KMS-11 (cell line): ENCODE measurements around the gene KIF6.

Experiments
- H2AFZ ChIP-seq: fragments of 200-600 bp; sonication (generic); 2 replicates; pipeline ENCODE4 v1.6.1; 2016; ENCODE audit warnings: antibody characterized with exemption, mixed run types, low read depth
- H3K27ac ChIP-seq: fragments of 200-600 bp; sonication (generic); 2 replicates; pipeline ENCODE4 v1.6.1; 2016; ENCODE audit warnings: mild to moderate bottlenecking, mixed run types
- H3K27me3 ChIP-seq: fragments of 200-600 bp; sonication (generic); 2 replicates; pipeline ENCODE4 v1.6.1; 2017; ENCODE audit warnings: mild to moderate bottlenecking, low read depth, mixed run types, moderate library complexity; ENCODE audit not compliant: insufficient read depth
- H3K36me3 ChIP-seq: fragments of 200-600 bp; sonication (generic); 2 replicates; pipeline ENCODE4 v1.6.1; 2017; ENCODE audit warnings: mild to moderate bottlenecking, mixed run types; ENCODE audit not compliant: insufficient read depth
- H3K4me1 ChIP-seq: fragments of 200-600 bp; sonication (generic); 2 replicates; pipeline ENCODE4 v1.6.1; 2016; ENCODE audit warnings: mild to moderate bottlenecking, low read depth, mixed run types; ENCODE audit not compliant: poor library complexity, severe bottlenecking
- H3K4me2 ChIP-seq: fragments of 200-600 bp; sonication (generic); 2 replicates; pipeline ENCODE4 v1.7.0; 2016; ENCODE audit warnings: mild to moderate bottlenecking, mixed run types
- H3K4me3 ChIP-seq: fragments of 200-600 bp; sonication (generic); IDR thresholded peaks from 2 replicates; pipeline ENCODE4 v1.6.1; 2017; ENCODE audit warnings: low read depth, low read length, mixed read lengths; ENCODE audit not compliant: insufficient read depth
- H3K79me2 ChIP-seq: fragments of 200-600 bp; sonication (generic); 2 replicates; pipeline ENCODE4 v1.6.1; 2016; ENCODE audit warnings: low read depth, mixed run types; ENCODE audit not compliant: insufficient read depth
- H3K9ac ChIP-seq: fragments of 200-600 bp; sonication (generic); 2 replicates; pipeline ENCODE4 v1.6.1; 2016; ENCODE audit warnings: mild to moderate bottlenecking, mixed run types
- H4K20me1 ChIP-seq: fragments of 200-600 bp; sonication (generic); 2 replicates; pipeline ENCODE4 v1.6.1; 2016; ENCODE audit warnings: mild to moderate bottlenecking, mixed run types; ENCODE audit not compliant: insufficient read depth
- TF ChIP-seq, protein P1 (sequence below): fragments of 200-600 bp; sonication (generic); conservative IDR thresholded peaks from 2 replicates; pipeline ENCODE4 v1.6.1; 2017; ENCODE audit warnings: low read depth, mild to moderate bottlenecking, antibody characterized with exemption, low read length, moderate library complexity, mixed read lengths

KIF6 gene

DNA sequence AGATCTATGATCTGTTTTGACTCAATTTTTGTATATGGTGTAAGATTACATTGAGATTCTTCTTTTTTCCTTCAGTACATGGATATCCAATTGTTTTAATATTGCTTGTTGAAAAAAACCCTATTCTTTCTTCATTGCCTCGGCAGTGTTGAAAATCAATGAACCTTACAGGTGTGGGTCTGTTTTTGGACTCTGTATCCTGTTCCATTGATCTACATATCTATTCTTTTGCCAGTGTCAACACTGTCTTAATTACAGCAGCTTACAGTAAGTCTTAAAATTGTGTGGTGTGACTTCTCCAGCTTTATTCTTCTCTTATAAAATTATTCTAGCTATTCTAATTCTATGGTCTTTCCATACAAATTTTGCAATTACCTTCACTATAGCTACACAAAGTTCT is 320.9 kb downstream of the KIF6 start:
- no peaks in the 10 kb centered on the region for H3K36me3 ChIP-seq
- H3K9ac ChIP-seq = no peak overlapping the region
- H3K4me2 ChIP-seq = no peak overlapping the region
- H2AFZ ChIP-seq = no peak overlapping the region
- H4K20me1 ChIP-seq = no peaks in the 10 kb centered on the region
- no peaks in the 10 kb centered on the region for H3K79me2 ChIP-seq
- H3K4me3 ChIP-seq = no peak overlapping the region
- no peak overlapping the region for H3K27ac ChIP-seq
- H3K4me1 ChIP-seq = no peaks in the 10 kb centered on the region
- TF ChIP-seq, protein P1, sequence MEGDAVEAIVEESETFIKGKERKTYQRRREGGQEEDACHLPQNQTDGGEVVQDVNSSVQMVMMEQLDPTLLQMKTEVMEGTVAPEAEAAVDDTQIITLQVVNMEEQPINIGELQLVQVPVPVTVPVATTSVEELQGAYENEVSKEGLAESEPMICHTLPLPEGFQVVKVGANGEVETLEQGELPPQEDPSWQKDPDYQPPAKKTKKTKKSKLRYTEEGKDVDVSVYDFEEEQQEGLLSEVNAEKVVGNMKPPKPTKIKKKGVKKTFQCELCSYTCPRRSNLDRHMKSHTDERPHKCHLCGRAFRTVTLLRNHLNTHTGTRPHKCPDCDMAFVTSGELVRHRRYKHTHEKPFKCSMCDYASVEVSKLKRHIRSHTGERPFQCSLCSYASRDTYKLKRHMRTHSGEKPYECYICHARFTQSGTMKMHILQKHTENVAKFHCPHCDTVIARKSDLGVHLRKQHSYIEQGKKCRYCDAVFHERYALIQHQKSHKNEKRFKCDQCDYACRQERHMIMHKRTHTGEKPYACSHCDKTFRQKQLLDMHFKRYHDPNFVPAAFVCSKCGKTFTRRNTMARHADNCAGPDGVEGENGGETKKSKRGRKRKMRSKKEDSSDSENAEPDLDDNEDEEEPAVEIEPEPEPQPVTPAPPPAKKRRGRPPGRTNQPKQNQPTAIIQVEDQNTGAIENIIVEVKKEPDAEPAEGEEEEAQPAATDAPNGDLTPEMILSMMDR = no peak
- H3K27me3 ChIP-seq = no peaks in the 10 kb centered on the region

DNA sequence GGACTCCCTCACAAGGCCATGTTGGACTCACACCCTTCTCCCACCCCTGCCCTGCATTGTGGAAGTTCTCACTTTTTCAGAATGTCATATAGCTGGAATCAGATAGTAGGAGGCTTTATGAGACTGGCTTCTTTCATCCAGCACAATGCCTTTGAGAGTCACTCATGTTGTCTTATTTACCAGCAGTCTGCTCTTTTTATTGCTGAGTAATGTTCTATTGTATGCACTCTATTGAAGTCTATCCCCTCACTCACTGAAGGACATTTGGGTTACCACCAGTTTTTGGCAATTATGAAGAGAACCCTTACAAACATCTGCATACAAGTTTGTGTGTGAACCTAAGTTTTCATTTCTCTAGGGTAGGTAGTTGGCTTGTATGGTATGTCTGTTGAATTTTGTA is 321.9 kb downstream of the KIF6 start:
- no peaks in the 10 kb centered on the region for H3K79me2 ChIP-seq
- no peaks in the 10 kb centered on the region for H3K36me3 ChIP-seq
- H4K20me1 ChIP-seq = no peaks in the 10 kb centered on the region
- H3K4me3 ChIP-seq = no peak overlapping the region
- no peaks in the 10 kb centered on the region for H3K27me3 ChIP-seq
- no peak overlapping the region for H3K27ac ChIP-seq
- no peak overlapping the region for H3K4me2 ChIP-seq
- H3K9ac ChIP-seq = no peak overlapping the region
- H3K4me1 ChIP-seq = no peaks in the 10 kb centered on the region
- H2AFZ ChIP-seq = no peak overlapping the region
- TF ChIP-seq, protein P1 = no peak

DNA sequence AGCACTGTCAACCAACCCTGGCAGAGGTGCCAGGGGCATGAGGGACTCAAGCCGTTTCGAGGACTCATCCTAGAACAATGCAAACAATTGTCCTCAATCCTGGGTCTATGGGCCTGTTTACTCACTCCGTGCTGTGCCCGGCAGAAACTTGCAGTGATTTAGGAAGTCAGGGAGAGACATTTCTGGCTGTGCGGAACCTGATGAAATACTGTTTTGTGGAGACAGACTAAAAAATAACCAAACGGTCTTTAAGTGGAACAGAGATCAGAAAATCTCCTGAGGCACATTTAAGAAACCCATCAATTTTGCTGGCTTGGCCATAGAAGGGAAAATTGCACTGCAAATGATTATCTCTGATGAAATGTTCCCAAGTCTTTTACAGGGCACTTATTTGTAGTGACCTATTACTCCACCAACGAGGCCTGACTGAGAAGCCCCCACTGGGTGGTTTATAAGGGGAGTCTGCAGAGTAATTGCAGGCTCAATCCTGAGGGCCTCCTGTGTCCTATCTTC is 322.9 kb downstream of the KIF6 start:
- TF ChIP-seq, protein P1 = no peak
- Histone ChIP-seq H3K27me3 (no peaks in the 10 kb centered on the region), H4K20me1 (no peaks in the 10 kb centered on the region), H3K9ac (no peak overlapping the region), H3K4me2 (no peak overlapping the region), H3K36me3 (no peaks in the 10 kb centered on the region), H3K27ac (no peak overlapping the region), H3K4me1 (no peaks in the 10 kb centered on the region), H3K4me3 (no peak overlapping the region), H3K79me2 (no peaks in the 10 kb centered on the region), H2AFZ (no peak overlapping the region)

DNA sequence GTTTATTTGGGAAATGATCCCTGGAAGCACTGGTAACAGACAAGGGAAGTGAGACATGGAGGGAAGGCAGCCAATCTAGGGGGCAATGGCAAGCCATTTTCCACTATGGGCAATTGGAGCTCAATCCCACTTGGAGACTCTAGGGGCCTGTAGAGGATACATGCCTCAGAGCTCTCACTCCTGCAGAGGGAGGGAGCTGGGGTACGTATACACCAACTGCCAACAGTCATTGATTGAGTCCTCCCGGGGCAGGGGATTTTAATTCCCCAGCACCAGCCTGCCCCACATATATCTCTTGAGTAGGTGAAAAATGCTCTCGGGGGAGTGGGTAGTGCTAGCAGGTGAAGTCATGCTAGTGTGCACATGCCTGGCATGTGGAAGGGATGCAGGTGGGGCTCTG is 323.8 kb downstream of the KIF6 start:
- Histone ChIP-seq H3K9ac (no peak overlapping the region), H3K4me2 (no peak overlapping the region), H3K27ac (no peak overlapping the region), H3K36me3 (no peaks in the 10 kb centered on the region), H3K79me2 (no peaks in the 10 kb centered on the region), H4K20me1 (no peaks in the 10 kb centered on the region), H3K4me3 (no peak overlapping the region), H2AFZ (no peak overlapping the region), H3K4me1 (no peaks in the 10 kb centered on the region), H3K27me3 (no peaks in the 10 kb centered on the region)
- TF ChIP-seq, protein P1 = no peak
